ENCODE data around the gene TCP10L.

DNA sequence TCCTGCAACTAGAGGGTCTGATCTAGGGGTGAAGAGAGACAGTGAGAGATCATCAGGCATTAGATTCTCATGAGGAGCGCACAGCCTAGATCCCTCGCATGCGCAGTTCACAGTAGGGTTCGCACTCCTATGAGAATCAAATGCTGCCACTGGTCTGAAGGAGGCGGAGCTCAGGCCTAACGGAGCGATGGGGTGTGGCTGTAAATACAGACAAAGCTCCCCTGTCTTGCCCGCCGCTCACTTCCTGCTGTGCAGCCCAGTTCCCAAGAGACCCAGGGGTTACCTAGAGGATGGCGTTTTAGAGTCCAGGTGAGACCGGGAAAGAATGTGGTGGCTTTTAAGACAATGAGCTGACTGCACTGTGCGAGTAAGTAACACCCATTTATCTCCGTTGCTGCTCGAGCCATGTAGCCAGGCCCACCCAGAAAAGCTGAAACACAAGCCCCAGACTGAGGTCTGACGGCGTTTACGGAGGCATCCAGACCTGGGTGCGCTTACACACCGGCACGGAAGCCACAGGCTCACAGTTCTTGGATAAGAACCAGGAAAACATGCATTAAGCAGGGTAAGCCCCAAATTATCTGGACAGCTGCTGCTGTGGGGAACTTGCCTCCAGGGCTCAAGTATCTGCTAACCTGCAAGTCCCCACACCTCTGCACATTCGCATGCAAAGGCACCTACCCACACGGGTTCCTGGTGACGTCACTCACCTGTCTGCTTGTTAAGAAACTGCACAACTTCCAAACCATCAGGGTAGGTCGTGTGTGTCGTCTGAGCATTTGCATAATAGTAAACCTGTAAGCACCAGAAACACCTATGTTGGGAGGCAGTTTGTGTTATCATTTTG lies 12.5 kb downstream of the TCP10L start:
- no peak for TF ChIP-seq ZNF263 (CRISPR knock-in tag; IDR thresholded peaks at IDR 0.05; ENCODE audit: low read depth)
- no peak for TF ChIP-seq IRF2 (CRISPR knock-in tag; IDR thresholded peaks at IDR 0.05; ENCODE audit: borderline replicate concordance, low read depth)
- TF ChIP-seq, protein P1, sequence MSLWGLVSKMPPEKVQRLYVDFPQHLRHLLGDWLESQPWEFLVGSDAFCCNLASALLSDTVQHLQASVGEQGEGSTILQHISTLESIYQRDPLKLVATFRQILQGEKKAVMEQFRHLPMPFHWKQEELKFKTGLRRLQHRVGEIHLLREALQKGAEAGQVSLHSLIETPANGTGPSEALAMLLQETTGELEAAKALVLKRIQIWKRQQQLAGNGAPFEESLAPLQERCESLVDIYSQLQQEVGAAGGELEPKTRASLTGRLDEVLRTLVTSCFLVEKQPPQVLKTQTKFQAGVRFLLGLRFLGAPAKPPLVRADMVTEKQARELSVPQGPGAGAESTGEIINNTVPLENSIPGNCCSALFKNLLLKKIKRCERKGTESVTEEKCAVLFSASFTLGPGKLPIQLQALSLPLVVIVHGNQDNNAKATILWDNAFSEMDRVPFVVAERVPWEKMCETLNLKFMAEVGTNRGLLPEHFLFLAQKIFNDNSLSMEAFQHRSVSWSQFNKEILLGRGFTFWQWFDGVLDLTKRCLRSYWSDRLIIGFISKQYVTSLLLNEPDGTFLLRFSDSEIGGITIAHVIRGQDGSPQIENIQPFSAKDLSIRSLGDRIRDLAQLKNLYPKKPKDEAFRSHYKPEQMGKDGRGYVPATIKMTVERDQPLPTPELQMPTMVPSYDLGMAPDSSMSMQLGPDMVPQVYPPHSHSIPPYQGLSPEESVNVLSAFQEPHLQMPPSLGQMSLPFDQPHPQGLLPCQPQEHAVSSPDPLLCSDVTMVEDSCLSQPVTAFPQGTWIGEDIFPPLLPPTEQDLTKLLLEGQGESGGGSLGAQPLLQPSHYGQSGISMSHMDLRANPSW (CRISPR knock-in tag; conservative IDR thresholded peaks at IDR 0.05; ENCODE audit: low read depth): no peak
- TF ChIP-seq, protein P2, sequence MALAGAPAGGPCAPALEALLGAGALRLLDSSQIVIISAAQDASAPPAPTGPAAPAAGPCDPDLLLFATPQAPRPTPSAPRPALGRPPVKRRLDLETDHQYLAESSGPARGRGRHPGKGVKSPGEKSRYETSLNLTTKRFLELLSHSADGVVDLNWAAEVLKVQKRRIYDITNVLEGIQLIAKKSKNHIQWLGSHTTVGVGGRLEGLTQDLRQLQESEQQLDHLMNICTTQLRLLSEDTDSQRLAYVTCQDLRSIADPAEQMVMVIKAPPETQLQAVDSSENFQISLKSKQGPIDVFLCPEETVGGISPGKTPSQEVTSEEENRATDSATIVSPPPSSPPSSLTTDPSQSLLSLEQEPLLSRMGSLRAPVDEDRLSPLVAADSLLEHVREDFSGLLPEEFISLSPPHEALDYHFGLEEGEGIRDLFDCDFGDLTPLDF (CRISPR knock-in tag; IDR thresholded peaks at IDR 0.05): no peak
- TF ChIP-seq, protein P3, sequence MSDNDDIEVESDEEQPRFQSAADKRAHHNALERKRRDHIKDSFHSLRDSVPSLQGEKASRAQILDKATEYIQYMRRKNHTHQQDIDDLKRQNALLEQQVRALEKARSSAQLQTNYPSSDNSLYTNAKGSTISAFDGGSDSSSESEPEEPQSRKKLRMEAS (CRISPR knock-in tag; IDR thresholded peaks at IDR 0.05): no peak
- TF ChIP-seq, protein P4, sequence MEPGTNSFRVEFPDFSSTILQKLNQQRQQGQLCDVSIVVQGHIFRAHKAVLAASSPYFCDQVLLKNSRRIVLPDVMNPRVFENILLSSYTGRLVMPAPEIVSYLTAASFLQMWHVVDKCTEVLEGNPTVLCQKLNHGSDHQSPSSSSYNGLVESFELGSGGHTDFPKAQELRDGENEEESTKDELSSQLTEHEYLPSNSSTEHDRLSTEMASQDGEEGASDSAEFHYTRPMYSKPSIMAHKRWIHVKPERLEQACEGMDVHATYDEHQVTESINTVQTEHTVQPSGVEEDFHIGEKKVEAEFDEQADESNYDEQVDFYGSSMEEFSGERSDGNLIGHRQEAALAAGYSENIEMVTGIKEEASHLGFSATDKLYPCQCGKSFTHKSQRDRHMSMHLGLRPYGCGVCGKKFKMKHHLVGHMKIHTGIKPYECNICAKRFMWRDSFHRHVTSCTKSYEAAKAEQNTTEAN (CRISPR knock-in tag; IDR thresholded peaks at IDR 0.05): no peak

All from WTC11 (cell line).